Right kidney (tissue), 1 donor: ENCODE data around the gene FAM168A.
A peak's percentile ranks its signal among the peaks of the same experiment; 100 is the strongest.

Experiments used
- DNase-seq: peaks from one replicate; pipeline ENCODE4 v3.0.0-alpha.2; 2016

FAM168A gene

GRCh38 chr11:73367482-73368024 is 230.4 kb downstream of the FAM168A start:
- no peak for DNase-seq

- DNase-seq, result no peak
Measured at GRCh38 chr11:73366953-73367352, 231.0 kb downstream of the FAM168A start.

GRCh38 chr11:73366265-73366610 is 231.7 kb downstream of the FAM168A start:
- DNase-seq, result no peak

GRCh38 chr11:73365352-73366264 is 232.3 kb downstream of the FAM168A start:
- DNase-seq, result no peak

- no peak for DNase-seq
Measured at GRCh38 chr11:73363147-73363546, 234.8 kb downstream of the FAM168A start.

- DNase-seq, result no peak
Measured at GRCh38 chr11:73361953-73362776, 235.7 kb downstream of the FAM168A start.

GRCh38 chr11:73360743-73361369 is 237.1 kb downstream of the FAM168A start:
- no peak for DNase-seq

GRCh38 chr11:73359930-73360742 is 237.8 kb downstream of the FAM168A start:
- no peak for DNase-seq

- no peak for DNase-seq
Measured at GRCh38 chr11:73359341-73359740, 238.6 kb downstream of the FAM168A start.

GRCh38 chr11:73358071-73358470 is 239.8 kb downstream of the FAM168A start:
- DNase-seq, result no peak

- no peak for DNase-seq
Measured at GRCh38 chr11:73356979-73357860, 240.7 kb downstream of the FAM168A start.

GRCh38 chr11:73355109-73355508 is 242.8 kb downstream of the FAM168A start:
- no peak for DNase-seq

GRCh38 chr11:73353422-73353821 is 244.5 kb downstream of the FAM168A start:
- no peak for DNase-seq

- DNase-seq, result peak; percentile 58
Measured at GRCh38 chr11:73350908-73351636, 246.8 kb downstream of the FAM168A start.
